HG03565 (cell line): ENCODE results near the gene LILRB2.
"Not testable (repeated sequence)": the region's sequence is repeated elsewhere in the genome, so short reads cannot be mapped to it uniquely, and the experiment has no call there.

Experiments
- ATAC-seq: cut with Tn5 transposase; IDR thresholded peaks from one replicate; pipeline ENCODE4 v1.9.1; 2021; ENCODE audit warnings: mild to moderate bottlenecking, moderate library complexity; ENCODE audit not compliant: unreplicated experiment

The LILRB2 gene

GRCh38 chr19:54245936-54246335, 35.0 kb downstream of the LILRB2 start:
- no peak for ATAC-seq

- ATAC-seq: not testable (repeated sequence)
These were observed 37.1 kb downstream of the LILRB2 start for GRCh38 chr19:54243809-54244208.

- not testable (repeated sequence) for ATAC-seq
These were observed 38.3 kb downstream of the LILRB2 start, which contains the start of gene LILRA6 for GRCh38 chr19:54242646-54243045. TSS of gene LILRA6 (minus strand) at chr19:54242790.

GRCh38 chr19:54242234-54242633, 38.7 kb downstream of the LILRB2 start:
- not testable (repeated sequence) for ATAC-seq

GRCh38 chr19:54240372-54241336, 40.3 kb downstream of the LILRB2 start:
- not testable (repeated sequence) for ATAC-seq

- ATAC-seq: not testable (repeated sequence)
These were observed 41.2 kb downstream of the LILRB2 start for GRCh38 chr19:54239491-54240371.

GRCh38 chr19:54233941-54234340, 47.0 kb downstream of the LILRB2 start:
- ATAC-seq: no peak

GRCh38 chr19:54231077-54231931, 49.6 kb downstream of the LILRB2 start:
- ATAC-seq: peak; percentile 37

GRCh38 chr19:54230031-54230430, 50.9 kb downstream of the LILRB2 start:
- ATAC-seq: no peak

GRCh38 chr19:54229146-54229545, 51.8 kb downstream of the LILRB2 start:
- ATAC-seq: no peak

GRCh38 chr19:54224619-54225018, 56.3 kb downstream of the LILRB2 start:
- not testable (repeated sequence) for ATAC-seq

- not testable (repeated sequence) for ATAC-seq
These were observed 57.0 kb downstream of the LILRB2 start for GRCh38 chr19:54223937-54224281.
